Adrenal gland (tissue), 5 donors: ENCODE data around the gene ACTN1.

Source experiments
- CTCF ChIP-seq, 6 experiments: fragments of 450-650 bp in 4 of 6; fragments of 200-600 bp in 2 of 6; sonication (generic) in 1 of 6; IDR thresholded peaks; 1 replicate in 5 of 6; 2 replicates in 1 of 6; pipeline versions ENCODE4 v1.5.1 to v1.8.0; 2016 to 2021; ENCODE audit warnings: antibody characterized with exemption in 6 of 6, mild to moderate bottlenecking in 2 of 6, moderate library complexity in 1 of 6
- POLR2A ChIP-seq, 2 donors: fragments of 450-650 bp; IDR thresholded peaks; one replicate each; pipeline ENCODE4 v1.6.1; 2017; ENCODE audit warnings: antibody characterized with exemption in 2 of 2, mild to moderate bottlenecking in 2 of 2, moderate library complexity in 1 of 2
- donor health status: DM: no; HTN: no; CAD: no.

GRCh38 chr14:68925373-68925772 lies 53.7 kb downstream of the ACTN1 start:
- no peak for TF ChIP-seq POLR2A (IDR thresholded peaks at IDR 0.05)
- no peak for TF ChIP-seq CTCF (IDR thresholded peaks at IDR 0.05)
